ENCODE measurements around the gene CYLD.

CYLD gene

GRCh38 chr16:50842589-50842988 lies 100.7 kb downstream of the CYLD start:
- Histone ChIP-seq H3K36me3 (replicated peaks; ENCODE audit: insufficient read depth, low read length) (no peaks in the 10 kb centered on the region), H3K4me3 (ENCODE audit: low read length) (no peak overlapping the region), H4K20me1 (ENCODE audit: insufficient read depth, low read length) (no peaks in the 10 kb centered on the region)

DNA sequence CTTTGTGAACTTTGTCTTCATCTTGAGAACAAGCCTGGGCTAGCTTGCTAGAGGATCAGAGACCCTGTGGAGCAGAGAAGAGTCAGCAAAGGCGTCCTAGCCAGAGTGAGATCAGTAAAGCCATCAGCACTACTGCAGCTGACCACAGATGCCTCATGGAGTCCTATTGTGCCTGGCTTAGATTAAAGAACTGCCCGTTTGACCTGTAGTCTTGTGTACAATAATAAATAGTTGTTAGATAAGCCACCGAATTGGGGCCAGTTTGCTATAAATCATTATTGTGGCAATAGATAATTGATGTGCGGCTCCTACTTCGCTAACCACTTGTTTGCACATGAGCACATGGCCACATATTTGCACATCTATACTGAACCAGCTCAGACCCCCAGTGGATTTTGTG lies 103.0 kb downstream of the CYLD start:
- no peaks in the 10 kb centered on the region for H4K20me1 ChIP-seq (ENCODE audit: insufficient read depth, low read length)
- no peaks in the 10 kb centered on the region for H3K36me3 ChIP-seq (replicated peaks; ENCODE audit: insufficient read depth, low read length)
- TF ChIP-seq, protein P1, sequence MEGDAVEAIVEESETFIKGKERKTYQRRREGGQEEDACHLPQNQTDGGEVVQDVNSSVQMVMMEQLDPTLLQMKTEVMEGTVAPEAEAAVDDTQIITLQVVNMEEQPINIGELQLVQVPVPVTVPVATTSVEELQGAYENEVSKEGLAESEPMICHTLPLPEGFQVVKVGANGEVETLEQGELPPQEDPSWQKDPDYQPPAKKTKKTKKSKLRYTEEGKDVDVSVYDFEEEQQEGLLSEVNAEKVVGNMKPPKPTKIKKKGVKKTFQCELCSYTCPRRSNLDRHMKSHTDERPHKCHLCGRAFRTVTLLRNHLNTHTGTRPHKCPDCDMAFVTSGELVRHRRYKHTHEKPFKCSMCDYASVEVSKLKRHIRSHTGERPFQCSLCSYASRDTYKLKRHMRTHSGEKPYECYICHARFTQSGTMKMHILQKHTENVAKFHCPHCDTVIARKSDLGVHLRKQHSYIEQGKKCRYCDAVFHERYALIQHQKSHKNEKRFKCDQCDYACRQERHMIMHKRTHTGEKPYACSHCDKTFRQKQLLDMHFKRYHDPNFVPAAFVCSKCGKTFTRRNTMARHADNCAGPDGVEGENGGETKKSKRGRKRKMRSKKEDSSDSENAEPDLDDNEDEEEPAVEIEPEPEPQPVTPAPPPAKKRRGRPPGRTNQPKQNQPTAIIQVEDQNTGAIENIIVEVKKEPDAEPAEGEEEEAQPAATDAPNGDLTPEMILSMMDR (IDR thresholded peaks at IDR 0.05; ENCODE audit: low read length), result no peak
- TF ChIP-seq EZH2phosphoT487 (IDR thresholded peaks at IDR 0.05; ENCODE audit: low read length) (no peak), EZH2 (optimal IDR thresholded peaks at IDR 0.05; ENCODE audit: low read depth, low read length) (no peak)
- DNase-seq, result no peak
- H2AFZ ChIP-seq (ENCODE audit: low read length), result no peak overlapping the region
- H3K9me2 ChIP-seq (replicated peaks; ENCODE audit: insufficient read depth, low read length), result no peaks in the 10 kb centered on the region
- no peaks in the 10 kb centered on the region for H3F3A ChIP-seq (ENCODE audit: insufficient read depth, low read length)
- no peak overlapping the region for H3K4me2 ChIP-seq (ENCODE audit: low read depth, low read length)
- no peak overlapping the region for H3K27ac ChIP-seq (ENCODE audit: low read length)
- H3K27me3 ChIP-seq (replicated peaks; ENCODE audit: insufficient read depth, low read length), result no peaks in the 10 kb centered on the region
- H3K4me3 ChIP-seq (ENCODE audit: low read length), result no peak overlapping the region
- no peaks in the 10 kb centered on the region for H3K4me1 ChIP-seq (ENCODE audit: low read length)
- no peak overlapping the region for H3K9ac ChIP-seq (ENCODE audit: low read length)
- H3K9me3 ChIP-seq (replicated peaks; ENCODE audit: insufficient read depth, low read length), result no peaks in the 10 kb centered on the region
- H3K79me2 ChIP-seq (ENCODE audit: low read length), result no peaks in the 10 kb centered on the region

More at GRCh38 chr16:50842589-50842988, 100.7 kb downstream of the CYLD start:
- no peaks in the 10 kb centered on the region for H3F3A ChIP-seq (ENCODE audit: insufficient read depth, low read length)
- TF ChIP-seq EZH2phosphoT487 (IDR thresholded peaks at IDR 0.05; ENCODE audit: low read length) (no peak), EZH2 (optimal IDR thresholded peaks at IDR 0.05; ENCODE audit: low read depth, low read length) (no peak)
- TF ChIP-seq, protein P1 (IDR thresholded peaks at IDR 0.05; ENCODE audit: low read length), result no peak
- H3K79me2 ChIP-seq (ENCODE audit: low read length), result no peaks in the 10 kb centered on the region
- no peak for DNase-seq
- H3K4me2 ChIP-seq (ENCODE audit: low read depth, low read length), result no peak overlapping the region
- H3K9ac ChIP-seq (ENCODE audit: low read length), result no peak overlapping the region
- H3K27me3 ChIP-seq (replicated peaks; ENCODE audit: insufficient read depth, low read length), result no peaks in the 10 kb centered on the region
- no peak overlapping the region for H3K27ac ChIP-seq (ENCODE audit: low read length)
- no peaks in the 10 kb centered on the region for H3K4me1 ChIP-seq (ENCODE audit: low read length)
- no peak overlapping the region for H2AFZ ChIP-seq (ENCODE audit: low read length)
- no peaks in the 10 kb centered on the region for H3K9me3 ChIP-seq (replicated peaks; ENCODE audit: insufficient read depth, low read length)
- H3K9me2 ChIP-seq (replicated peaks; ENCODE audit: insufficient read depth, low read length), result no peaks in the 10 kb centered on the region

- H3K4me3 ChIP-seq (ENCODE audit: low read length), result no peak overlapping the region
- H3K9me2 ChIP-seq (replicated peaks; ENCODE audit: insufficient read depth, low read length), result no peaks in the 10 kb centered on the region
- H3K27me3 ChIP-seq (replicated peaks; ENCODE audit: insufficient read depth, low read length), result no peaks in the 10 kb centered on the region
- no peak for DNase-seq
- TF ChIP-seq, protein P1 (IDR thresholded peaks at IDR 0.05; ENCODE audit: low read length), result no peak
- TF ChIP-seq EZH2phosphoT487 (IDR thresholded peaks at IDR 0.05; ENCODE audit: low read length) (no peak), EZH2 (optimal IDR thresholded peaks at IDR 0.05; ENCODE audit: low read depth, low read length) (no peak)
- no peaks in the 10 kb centered on the region for H3K36me3 ChIP-seq (replicated peaks; ENCODE audit: insufficient read depth, low read length)
- no peak overlapping the region for H3K27ac ChIP-seq (ENCODE audit: low read length)
- no peak overlapping the region for H3K9ac ChIP-seq (ENCODE audit: low read length)
- H3K79me2 ChIP-seq (ENCODE audit: low read length), result no peaks in the 10 kb centered on the region
- no peak overlapping the region for H3K4me2 ChIP-seq (ENCODE audit: low read depth, low read length)
- no peaks in the 10 kb centered on the region for H3F3A ChIP-seq (ENCODE audit: insufficient read depth, low read length)
- H4K20me1 ChIP-seq (ENCODE audit: insufficient read depth, low read length), result no peaks in the 10 kb centered on the region
- no peaks in the 10 kb centered on the region for H3K4me1 ChIP-seq (ENCODE audit: low read length)
- no peaks in the 10 kb centered on the region for H3K9me3 ChIP-seq (replicated peaks; ENCODE audit: insufficient read depth, low read length)
- no peak overlapping the region for H2AFZ ChIP-seq (ENCODE audit: low read length)
These were observed 103.4 kb downstream of the CYLD start for GRCh38 chr16:50845296-50845695.

All from MM.1S (cell line).